HG03196 (cell line): Measurements from ENCODE around the gene C11orf98.

Experiments used
- ATAC-seq: cut with Tn5 transposase; IDR thresholded peaks from one replicate; pipeline ENCODE4 v1.9.1; 2021; ENCODE audit not compliant: unreplicated experiment

The C11orf98 gene

GRCh38 chr11:62613291-62613778 is 51.7 kb downstream of the C11orf98 start:
- ATAC-seq, result peak; percentile 0
